GM12864 (cell line): ENCODE results near the gene IFFO2.
"Not testable (repeated sequence)": the region's sequence is repeated elsewhere in the genome, so short reads cannot be mapped to it uniquely, and the experiment has no call there.

Source experiments
- DNase-seq: peaks from one replicate; pipeline ENCODE4 v3.0.0-alpha.2; 2011; ENCODE audit warnings: low read depth
- H3K4me3 ChIP-seq: 2 replicates; pipeline ENCODE4 v1.5.1; 2011; ENCODE audit warnings: mild to moderate bottlenecking, low read depth, low read length, control low read depth
- TF ChIP-seq, protein P1 (sequence below): IDR thresholded peaks from 2 replicates; pipeline ENCODE4 v1.5.1; 2011; ENCODE audit warnings: low read depth, mild to moderate bottlenecking, moderate library complexity, low read length, control low read depth, inconsistent platforms; ENCODE audit errors: missing control alignments

The IFFO2 gene

DNA sequence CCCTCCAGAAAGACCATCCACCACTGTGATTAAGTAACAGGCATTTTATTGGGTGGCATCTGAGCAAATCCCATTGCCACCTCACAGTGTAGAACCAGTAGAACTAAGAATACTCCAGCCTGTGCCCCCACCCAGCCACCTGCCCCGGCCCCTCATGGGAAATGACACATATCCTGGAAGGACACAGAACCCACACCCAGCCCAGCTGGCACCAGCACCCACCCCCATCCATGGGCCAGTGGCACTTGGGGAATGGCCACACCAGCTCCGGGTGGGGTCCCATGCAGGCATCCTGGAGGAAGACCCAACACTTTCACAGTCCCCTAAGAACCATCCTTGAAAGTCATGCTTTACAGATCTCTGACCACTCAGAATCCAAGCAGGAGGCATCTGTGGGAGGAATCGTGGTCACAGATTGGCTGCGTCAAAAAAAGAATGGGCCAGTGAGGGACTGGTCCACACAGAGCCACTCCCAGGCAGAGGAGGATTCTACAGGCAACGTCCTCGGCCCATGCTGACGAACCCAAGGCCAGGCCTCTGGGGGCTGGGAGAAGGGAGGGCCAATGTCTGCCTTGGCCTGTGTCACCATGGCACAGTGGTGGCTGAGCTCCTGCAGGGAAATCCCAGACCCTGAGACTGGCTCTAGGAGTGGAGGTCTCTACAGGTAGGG, 84.9 kb downstream of the IFFO2 start:
- H3K4me3 ChIP-seq = no peak overlapping the region
- TF ChIP-seq, protein P1, sequence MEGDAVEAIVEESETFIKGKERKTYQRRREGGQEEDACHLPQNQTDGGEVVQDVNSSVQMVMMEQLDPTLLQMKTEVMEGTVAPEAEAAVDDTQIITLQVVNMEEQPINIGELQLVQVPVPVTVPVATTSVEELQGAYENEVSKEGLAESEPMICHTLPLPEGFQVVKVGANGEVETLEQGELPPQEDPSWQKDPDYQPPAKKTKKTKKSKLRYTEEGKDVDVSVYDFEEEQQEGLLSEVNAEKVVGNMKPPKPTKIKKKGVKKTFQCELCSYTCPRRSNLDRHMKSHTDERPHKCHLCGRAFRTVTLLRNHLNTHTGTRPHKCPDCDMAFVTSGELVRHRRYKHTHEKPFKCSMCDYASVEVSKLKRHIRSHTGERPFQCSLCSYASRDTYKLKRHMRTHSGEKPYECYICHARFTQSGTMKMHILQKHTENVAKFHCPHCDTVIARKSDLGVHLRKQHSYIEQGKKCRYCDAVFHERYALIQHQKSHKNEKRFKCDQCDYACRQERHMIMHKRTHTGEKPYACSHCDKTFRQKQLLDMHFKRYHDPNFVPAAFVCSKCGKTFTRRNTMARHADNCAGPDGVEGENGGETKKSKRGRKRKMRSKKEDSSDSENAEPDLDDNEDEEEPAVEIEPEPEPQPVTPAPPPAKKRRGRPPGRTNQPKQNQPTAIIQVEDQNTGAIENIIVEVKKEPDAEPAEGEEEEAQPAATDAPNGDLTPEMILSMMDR = no peak
- no peak for DNase-seq

- TF ChIP-seq, protein P1 = no peak
- H3K4me3 ChIP-seq = no peak overlapping the region
- DNase-seq = no peak
These were observed 85.5 kb downstream of the IFFO2 start for GRCh38 chr1:18870957-18871356.

- not testable (repeated sequence) for DNase-seq, H3K4me3 ChIP-seq
These were observed 85.9 kb downstream of the IFFO2 start for GRCh38 chr1:18870595-18870865.

GRCh38 chr1:18869847-18870594, 86.5 kb downstream of the IFFO2 start:
- no peak for DNase-seq
- TF ChIP-seq, protein P1 = no peak
- H3K4me3 ChIP-seq = no peak overlapping the region

DNA sequence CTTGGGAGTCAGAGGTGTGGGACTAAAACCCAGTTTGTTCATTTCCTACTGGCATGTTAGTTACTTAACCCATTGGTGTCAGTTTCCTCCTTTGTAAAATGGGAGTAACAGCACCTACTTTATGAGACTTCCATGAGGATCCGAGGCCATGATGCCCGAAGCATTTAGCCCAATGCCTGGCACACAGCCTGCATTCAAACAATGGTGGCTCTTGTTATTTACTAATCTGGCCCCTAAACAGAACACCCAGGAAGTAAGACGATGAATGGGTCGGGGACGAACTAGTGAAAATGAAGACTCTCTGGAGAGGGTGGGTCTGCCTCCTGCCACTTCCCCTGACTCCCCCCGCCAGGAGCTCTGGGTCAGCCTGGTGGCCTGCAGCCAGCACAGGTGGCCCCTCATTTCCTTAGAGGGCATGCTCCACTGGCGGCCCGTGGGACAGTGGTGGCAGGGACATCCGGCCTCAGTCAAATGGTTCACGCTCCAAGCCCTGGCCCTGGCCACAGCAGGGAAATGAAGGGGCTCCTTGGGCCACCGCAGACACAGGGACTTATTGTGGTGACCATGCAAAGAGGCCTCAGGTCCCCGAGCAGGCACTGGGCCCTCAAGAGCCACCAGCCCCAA, 87.6 kb downstream of the IFFO2 start:
- DNase-seq = no peak
- TF ChIP-seq, protein P1 = no peak
- H3K4me3 ChIP-seq = no peak overlapping the region

- TF ChIP-seq, protein P1 = no peak
- DNase-seq = no peak
- H3K4me3 ChIP-seq = no peak overlapping the region
These were observed 88.1 kb downstream of the IFFO2 start for GRCh38 chr1:18868354-18868753.

- no peak overlapping the region for H3K4me3 ChIP-seq
- TF ChIP-seq, protein P1 = no peak
- DNase-seq = no peak
These were observed 89.6 kb downstream of the IFFO2 start for GRCh38 chr1:18866846-18867245.
